Measurements from ENCODE around the gene CDKAL1.
"Not testable (repeated sequence)": the region's sequence is repeated elsewhere in the genome, so short reads cannot be mapped to it uniquely, and the experiment has no call there.

CDKAL1 gene

DNA sequence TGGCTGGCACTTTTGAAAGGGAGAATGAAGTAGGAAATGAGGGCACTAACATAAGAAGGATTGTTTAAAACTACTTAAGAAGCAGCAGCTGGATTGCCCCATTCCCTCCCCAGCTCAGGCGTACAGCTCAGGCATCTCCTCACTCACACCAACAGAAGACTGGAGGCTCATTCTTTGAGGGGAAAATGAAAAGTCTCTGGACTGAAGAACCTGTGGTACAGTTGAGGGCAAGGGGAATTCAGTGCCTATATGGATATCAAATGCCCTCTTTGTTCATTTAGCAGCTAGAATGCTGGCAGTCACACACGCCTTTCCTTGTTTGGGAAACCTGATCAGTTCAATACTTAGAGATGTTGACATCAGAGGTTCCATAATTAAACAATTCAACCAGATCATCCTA is 557.2 kb downstream of the CDKAL1 start:
- H3K4me2 ChIP-seq (ENCODE audit: low read depth, low read length, poor library complexity, severe bottlenecking), result no peak overlapping the region
- H3K36me3 ChIP-seq (ENCODE audit: insufficient read depth, low read length), result no peaks in the 10 kb centered on the region

DNA sequence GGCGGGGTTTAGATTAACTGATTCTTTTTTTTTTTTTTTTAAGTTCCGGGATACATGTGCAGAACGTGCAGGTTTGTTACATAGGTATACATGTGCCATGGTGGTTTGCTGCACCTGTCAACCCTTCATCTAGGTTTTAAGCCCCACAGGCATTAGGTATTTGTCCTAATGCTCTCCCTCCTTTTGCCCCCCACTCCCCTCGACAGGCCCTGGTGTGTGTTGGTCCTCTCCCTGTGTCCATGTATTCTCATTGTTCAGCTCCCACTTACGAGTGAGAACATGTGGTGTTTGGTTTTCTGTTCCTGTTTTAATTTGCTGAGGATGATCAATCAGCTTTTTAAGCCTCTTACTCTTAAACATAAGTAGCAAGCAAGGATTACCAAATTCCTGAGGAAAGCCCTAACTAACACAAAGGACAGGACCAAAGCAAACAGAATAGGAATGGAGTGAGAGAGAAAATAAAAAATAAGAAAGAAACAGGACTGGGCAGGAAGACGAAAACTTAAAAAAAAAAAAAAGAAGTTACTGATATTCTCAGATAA is 558.0 kb downstream of the CDKAL1 start:
- not testable (repeated sequence) for H3K79me2 ChIP-seq (ENCODE audit: insufficient read depth, low read length); H3K9ac ChIP-seq (ENCODE audit: low read depth, low read length, poor library complexity, severe bottlenecking); H3K9me3 ChIP-seq (ENCODE audit: insufficient read depth, low read depth, low read length); H3K4me2 ChIP-seq (ENCODE audit: low read depth, low read length, poor library complexity, severe bottlenecking); H3K4me1 ChIP-seq (ENCODE audit: insufficient read depth, low read length, poor library complexity, severe bottlenecking); H3F3A ChIP-seq (ENCODE audit: low read depth); H3K4me3 ChIP-seq (ENCODE audit: low read length, poor library complexity, severe bottlenecking); H3K27me3 ChIP-seq (ENCODE audit: insufficient read depth, low read length, poor library complexity, severe bottlenecking); H2AFZ ChIP-seq (ENCODE audit: low read length); H4K20me1 ChIP-seq (ENCODE audit: insufficient read depth, low read length, poor library complexity, severe bottlenecking); H3K36me3 ChIP-seq (ENCODE audit: insufficient read depth, low read length); H3K9me2 ChIP-seq (replicated peaks; ENCODE audit: low read depth, low read length)

More for the DNA sequence above, 557.2 kb downstream of the CDKAL1 start:
- no peaks in the 10 kb centered on the region for H3K79me2 ChIP-seq (ENCODE audit: insufficient read depth, low read length)
- no peaks in the 10 kb centered on the region for H4K20me1 ChIP-seq (ENCODE audit: insufficient read depth, low read length, poor library complexity, severe bottlenecking)
- H3K4me3 ChIP-seq (ENCODE audit: low read length, poor library complexity, severe bottlenecking), result no peak overlapping the region
- no peak overlapping the region for H3K9ac ChIP-seq (ENCODE audit: low read depth, low read length, poor library complexity, severe bottlenecking)
- TF ChIP-seq, protein P1, sequence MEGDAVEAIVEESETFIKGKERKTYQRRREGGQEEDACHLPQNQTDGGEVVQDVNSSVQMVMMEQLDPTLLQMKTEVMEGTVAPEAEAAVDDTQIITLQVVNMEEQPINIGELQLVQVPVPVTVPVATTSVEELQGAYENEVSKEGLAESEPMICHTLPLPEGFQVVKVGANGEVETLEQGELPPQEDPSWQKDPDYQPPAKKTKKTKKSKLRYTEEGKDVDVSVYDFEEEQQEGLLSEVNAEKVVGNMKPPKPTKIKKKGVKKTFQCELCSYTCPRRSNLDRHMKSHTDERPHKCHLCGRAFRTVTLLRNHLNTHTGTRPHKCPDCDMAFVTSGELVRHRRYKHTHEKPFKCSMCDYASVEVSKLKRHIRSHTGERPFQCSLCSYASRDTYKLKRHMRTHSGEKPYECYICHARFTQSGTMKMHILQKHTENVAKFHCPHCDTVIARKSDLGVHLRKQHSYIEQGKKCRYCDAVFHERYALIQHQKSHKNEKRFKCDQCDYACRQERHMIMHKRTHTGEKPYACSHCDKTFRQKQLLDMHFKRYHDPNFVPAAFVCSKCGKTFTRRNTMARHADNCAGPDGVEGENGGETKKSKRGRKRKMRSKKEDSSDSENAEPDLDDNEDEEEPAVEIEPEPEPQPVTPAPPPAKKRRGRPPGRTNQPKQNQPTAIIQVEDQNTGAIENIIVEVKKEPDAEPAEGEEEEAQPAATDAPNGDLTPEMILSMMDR (conservative IDR thresholded peaks at IDR 0.05; ENCODE audit: low read length), result no peak
- TF ChIP-seq EZH2phosphoT487 (IDR thresholded peaks at IDR 0.05; ENCODE audit: borderline replicate concordance), result no peak
- H3K4me1 ChIP-seq (ENCODE audit: insufficient read depth, low read length, poor library complexity, severe bottlenecking), result no peaks in the 10 kb centered on the region
- H3K27me3 ChIP-seq (ENCODE audit: insufficient read depth, low read length, poor library complexity, severe bottlenecking), result no peaks in the 10 kb centered on the region
- H3F3A ChIP-seq (ENCODE audit: low read depth), result no peaks in the 10 kb centered on the region
- no peak overlapping the region for H2AFZ ChIP-seq (ENCODE audit: low read length)
- no peaks in the 10 kb centered on the region for H3K9me2 ChIP-seq (replicated peaks; ENCODE audit: low read depth, low read length)
- no peaks in the 10 kb centered on the region for H3K9me3 ChIP-seq (ENCODE audit: insufficient read depth, low read depth, low read length)

DNA sequence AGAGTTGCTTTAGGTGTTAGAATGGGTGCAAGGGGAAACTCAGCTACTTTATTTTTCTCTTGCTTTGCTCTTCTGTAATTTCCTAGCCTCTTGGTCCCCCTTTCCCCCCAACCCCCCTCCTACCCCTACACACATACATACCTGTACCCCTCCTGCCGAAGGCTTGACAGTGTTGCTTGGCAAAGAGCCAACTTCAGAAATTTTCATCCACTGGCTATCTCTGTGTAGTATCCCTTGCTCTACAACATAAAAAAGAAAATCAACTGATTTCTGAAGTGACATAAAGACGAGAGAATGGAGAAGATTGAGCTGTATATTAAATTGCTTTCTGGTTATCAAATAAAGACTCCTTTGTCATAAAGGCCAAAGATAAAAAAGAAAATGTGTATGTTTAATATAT is 561.2 kb downstream of the CDKAL1 start:
- H2AFZ ChIP-seq (ENCODE audit: low read length), result no peak overlapping the region
- peaks cover 12% of the 10 kb centered on the region for H3K4me1 ChIP-seq (ENCODE audit: insufficient read depth, low read length, poor library complexity, severe bottlenecking)
- H3K4me3 ChIP-seq (ENCODE audit: low read length, poor library complexity, severe bottlenecking), result no peak overlapping the region
- H3K79me2 ChIP-seq (ENCODE audit: insufficient read depth, low read length), result no peaks in the 10 kb centered on the region
- H3K27me3 ChIP-seq (ENCODE audit: insufficient read depth, low read length, poor library complexity, severe bottlenecking), result no peaks in the 10 kb centered on the region
- H3K36me3 ChIP-seq (ENCODE audit: insufficient read depth, low read length), result no peaks in the 10 kb centered on the region
- no peaks in the 10 kb centered on the region for H3F3A ChIP-seq (ENCODE audit: low read depth)
- no peaks in the 10 kb centered on the region for H4K20me1 ChIP-seq (ENCODE audit: insufficient read depth, low read length, poor library complexity, severe bottlenecking)
- no peak overlapping the region for H3K9ac ChIP-seq (ENCODE audit: low read depth, low read length, poor library complexity, severe bottlenecking)
- TF ChIP-seq EZH2phosphoT487 (IDR thresholded peaks at IDR 0.05; ENCODE audit: borderline replicate concordance), result no peak
- TF ChIP-seq, protein P1 (conservative IDR thresholded peaks at IDR 0.05; ENCODE audit: low read length), result no peak
- H3K9me3 ChIP-seq (ENCODE audit: insufficient read depth, low read depth, low read length), result no peaks in the 10 kb centered on the region
- no peak overlapping the region for H3K4me2 ChIP-seq (ENCODE audit: low read depth, low read length, poor library complexity, severe bottlenecking)
- H3K9me2 ChIP-seq (replicated peaks; ENCODE audit: low read depth, low read length), result no peaks in the 10 kb centered on the region

DNA sequence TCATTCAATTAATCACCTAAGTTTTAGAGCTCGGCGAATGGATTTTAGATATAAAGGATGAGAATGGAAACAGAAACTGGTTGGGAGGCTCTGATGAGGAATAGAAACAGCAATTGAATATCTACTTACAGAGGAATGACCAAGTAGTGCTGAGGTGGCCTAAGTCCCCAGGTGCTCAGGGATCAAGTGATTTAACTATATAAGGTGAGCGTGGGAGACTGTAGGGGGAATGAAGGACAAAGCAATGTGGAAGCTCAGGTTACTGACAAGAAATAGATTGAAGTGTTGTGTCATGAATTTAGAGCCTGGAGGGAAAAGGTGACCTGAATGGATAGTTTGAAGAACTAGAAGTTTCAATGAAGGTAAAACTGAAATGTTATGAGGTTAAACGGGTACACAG is 563.9 kb downstream of the CDKAL1 start:
- no peak for TF ChIP-seq EZH2phosphoT487 (IDR thresholded peaks at IDR 0.05; ENCODE audit: borderline replicate concordance)
- TF ChIP-seq, protein P1 (conservative IDR thresholded peaks at IDR 0.05; ENCODE audit: low read length), result no peak

More for the DNA sequence above, 563.9 kb downstream of the CDKAL1 start:
- no peaks in the 10 kb centered on the region for H3K36me3 ChIP-seq (ENCODE audit: insufficient read depth, low read length)
- no peaks in the 10 kb centered on the region for H3K27me3 ChIP-seq (ENCODE audit: insufficient read depth, low read length, poor library complexity, severe bottlenecking)
- H3K4me2 ChIP-seq (ENCODE audit: low read depth, low read length, poor library complexity, severe bottlenecking), result no peak overlapping the region
- H3K4me1 ChIP-seq (ENCODE audit: insufficient read depth, low read length, poor library complexity, severe bottlenecking), result peaks cover 35% of the 10 kb centered on the region
- H2AFZ ChIP-seq (ENCODE audit: low read length), result no peak overlapping the region
- no peaks in the 10 kb centered on the region for H3F3A ChIP-seq (ENCODE audit: low read depth)
- no peaks in the 10 kb centered on the region for H3K9me2 ChIP-seq (replicated peaks; ENCODE audit: low read depth, low read length)
- no peaks in the 10 kb centered on the region for H4K20me1 ChIP-seq (ENCODE audit: insufficient read depth, low read length, poor library complexity, severe bottlenecking)
- no peak overlapping the region for H3K9ac ChIP-seq (ENCODE audit: low read depth, low read length, poor library complexity, severe bottlenecking)
- no peaks in the 10 kb centered on the region for H3K79me2 ChIP-seq (ENCODE audit: insufficient read depth, low read length)
- no peak overlapping the region for H3K4me3 ChIP-seq (ENCODE audit: low read length, poor library complexity, severe bottlenecking)
- H3K9me3 ChIP-seq (ENCODE audit: insufficient read depth, low read depth, low read length), result no peaks in the 10 kb centered on the region
